ENCODE measurements around the gene SECTM1.

Gene SECTM1

GRCh38 chr17:82334622-82335394 is 1.2 kb upstream of the SECTM1 start:
- Histone ChIP-seq H3K27ac (ENCODE audit: low read depth, low read length) (no peak overlapping the region), H3K9me3 (ENCODE audit: control insufficient read depth, insufficient read depth, low read length) (no peaks in the 10 kb centered on the region), H3K27me3 (ENCODE audit: control insufficient read depth, low read length) (peaks cover 78% of the 10 kb centered on the region), H3K79me2 (ENCODE audit: control insufficient read depth, low read length) (no peaks in the 10 kb centered on the region), H3K4me2 (ENCODE audit: low read length) (peak overlapping the region; percentile 61), H3K9me2 (replicated peaks; ENCODE audit: control insufficient read depth, low read length) (no peaks in the 10 kb centered on the region), H3K36me3 (ENCODE audit: control insufficient read depth, low read length) (no peaks in the 10 kb centered on the region), H3K4me1 (ENCODE audit: control insufficient read depth, low read length) (peaks cover 28% of the 10 kb centered on the region), H4K20me1 (ENCODE audit: control insufficient read depth, insufficient read depth, low read depth, low read length) (no peaks in the 10 kb centered on the region), H3F3A (ENCODE audit: control insufficient read depth, insufficient read depth) (peaks cover 4% of the 10 kb centered on the region), H3K4me3 (ENCODE audit: low read length) (peak overlapping the region; percentile 49)
- TF ChIP-seq CTCF (IDR thresholded peaks at IDR 0.05; ENCODE audit: low read depth, low read length, poor library complexity, severe bottlenecking) = no peak
- no peak for TF ChIP-seq EZH2phosphoT487 (IDR thresholded peaks at IDR 0.05; ENCODE audit: borderline replicate concordance, low read length)

GRCh38 chr17:82334204-82334621 is 647 bp upstream of the SECTM1 start:
- H3K36me3 ChIP-seq (ENCODE audit: control insufficient read depth, low read length) = no peaks in the 10 kb centered on the region
- peak overlapping the region; percentile 49; the same call in 1 of the 2 replicates for H3K4me3 ChIP-seq (ENCODE audit: low read length)
- TF ChIP-seq EZH2phosphoT487 (IDR thresholded peaks at IDR 0.05; ENCODE audit: borderline replicate concordance, low read length) = peak; percentile 65; the same call in 1 of the 2 replicates
- no peak for TF ChIP-seq CTCF (IDR thresholded peaks at IDR 0.05; ENCODE audit: low read depth, low read length, poor library complexity, severe bottlenecking)
- H3K27me3 ChIP-seq (ENCODE audit: control insufficient read depth, low read length) = peaks cover 78% of the 10 kb centered on the region
- H3K4me2 ChIP-seq (ENCODE audit: low read length) = peak overlapping the region; percentile 61
- no peaks in the 10 kb centered on the region for H3K79me2 ChIP-seq (ENCODE audit: control insufficient read depth, low read length)
- H3K9me3 ChIP-seq (ENCODE audit: control insufficient read depth, insufficient read depth, low read length) = no peaks in the 10 kb centered on the region
- no peaks in the 10 kb centered on the region for H4K20me1 ChIP-seq (ENCODE audit: control insufficient read depth, insufficient read depth, low read depth, low read length)
- H3K27ac ChIP-seq (ENCODE audit: low read depth, low read length) = no peak overlapping the region
- H3K9me2 ChIP-seq (replicated peaks; ENCODE audit: control insufficient read depth, low read length) = no peaks in the 10 kb centered on the region
- peaks cover 28% of the 10 kb centered on the region for H3K4me1 ChIP-seq (ENCODE audit: control insufficient read depth, low read length)
- peaks cover 4% of the 10 kb centered on the region for H3F3A ChIP-seq (ENCODE audit: control insufficient read depth, insufficient read depth)

- TF ChIP-seq CTCF (IDR thresholded peaks at IDR 0.05; ENCODE audit: low read depth, low read length, poor library complexity, severe bottlenecking) (no peak), EZH2phosphoT487 (IDR thresholded peaks at IDR 0.05; ENCODE audit: borderline replicate concordance, low read length) (no peak)
- peaks cover 28% of the 10 kb centered on the region for H3K4me1 ChIP-seq (ENCODE audit: control insufficient read depth, low read length)
- H3K79me2 ChIP-seq (ENCODE audit: control insufficient read depth, low read length) = no peaks in the 10 kb centered on the region
- no peaks in the 10 kb centered on the region for H3K36me3 ChIP-seq (ENCODE audit: control insufficient read depth, low read length)
- H4K20me1 ChIP-seq (ENCODE audit: control insufficient read depth, insufficient read depth, low read depth, low read length) = no peaks in the 10 kb centered on the region
- peaks cover 4% of the 10 kb centered on the region; the same call in 1 of the 2 replicates for H3F3A ChIP-seq (ENCODE audit: control insufficient read depth, insufficient read depth)
- peaks cover 71% of the 10 kb centered on the region for H3K27me3 ChIP-seq (ENCODE audit: control insufficient read depth, low read length)
- H3K9me3 ChIP-seq (ENCODE audit: control insufficient read depth, insufficient read depth, low read length) = no peaks in the 10 kb centered on the region
- no peak overlapping the region for H3K4me2 ChIP-seq (ENCODE audit: low read length)
- H3K27ac ChIP-seq (ENCODE audit: low read depth, low read length) = no peak overlapping the region
- H3K9me2 ChIP-seq (replicated peaks; ENCODE audit: control insufficient read depth, low read length) = no peaks in the 10 kb centered on the region
- H3K4me3 ChIP-seq (ENCODE audit: low read length) = no peak overlapping the region
Measured at GRCh38 chr17:82332669-82333278, 792 bp downstream of the SECTM1 start.

Data from DOHH2 (cell line).